ENCODE data around the gene ADAMTS17.

GRCh38 chr15:100236981-100237720 lies 104.6 kb downstream of the ADAMTS17 start:
- TF ChIP-seq CTCF (IDR thresholded peaks at IDR 0.05) = no peak
- TF ChIP-seq POLR2A (IDR thresholded peaks at IDR 0.05) = no peak

All from heart left ventricle (tissue), 13 donors.